WERI-Rb-1 (cell line): ENCODE data around the gene ITGB7.

Source experiments
- DNase-seq: peaks from one replicate; pipeline ENCODE4 v3.0.0-alpha.2; 2020
- H3K27ac ChIP-seq: fragments of 250-450 bp; sonication (Bioruptor Pico); 2 replicates; pipeline ENCODE4 v1.5.1; 2020; ENCODE audit warnings: mild to moderate bottlenecking, moderate library complexity
- H3K27me3 ChIP-seq: fragments of 250-450 bp; sonication (Bioruptor Pico); 2 replicates; pipeline ENCODE4 v1.5.1; 2021; ENCODE audit warnings: mild to moderate bottlenecking, low read depth, moderate library complexity; ENCODE audit not compliant: insufficient read depth, severe bottlenecking
- H3K36me3 ChIP-seq: fragments of 250-450 bp; sonication (Bioruptor Pico); 2 replicates; pipeline ENCODE4 v1.5.1; 2020; ENCODE audit warnings: mild to moderate bottlenecking, moderate library complexity
- H3K4me3 ChIP-seq: 2 replicates; pipeline ENCODE4 v1.5.1; 2011; ENCODE audit warnings: low read depth, mild to moderate bottlenecking, control low read depth, low read length
- H3K9me3 ChIP-seq: fragments of 250-450 bp; sonication (Bioruptor Pico); 2 replicates; pipeline ENCODE4 v1.5.1; 2021; ENCODE audit warnings: mild to moderate bottlenecking, moderate library complexity; ENCODE audit not compliant: severe bottlenecking
- CTCF ChIP-seq: IDR thresholded peaks from 2 replicates; pipeline ENCODE4 v1.5.1; 2011; ENCODE audit warnings: low read depth, mild to moderate bottlenecking, control low read depth, inconsistent platforms, low read length

Gene ITGB7

GRCh38 chr12:53195516-53196420, 11.3 kb downstream of the ITGB7 start:
- Histone ChIP-seq H3K9me3 (no peaks in the 10 kb centered on the region), H3K36me3 (peaks cover 6% of the 10 kb centered on the region), H3K27ac (no peak overlapping the region), H3K4me3 (no peak overlapping the region), H3K27me3 (peaks cover 4% of the 10 kb centered on the region)
- no peak for DNase-seq
- no peak for TF ChIP-seq CTCF

DNA sequence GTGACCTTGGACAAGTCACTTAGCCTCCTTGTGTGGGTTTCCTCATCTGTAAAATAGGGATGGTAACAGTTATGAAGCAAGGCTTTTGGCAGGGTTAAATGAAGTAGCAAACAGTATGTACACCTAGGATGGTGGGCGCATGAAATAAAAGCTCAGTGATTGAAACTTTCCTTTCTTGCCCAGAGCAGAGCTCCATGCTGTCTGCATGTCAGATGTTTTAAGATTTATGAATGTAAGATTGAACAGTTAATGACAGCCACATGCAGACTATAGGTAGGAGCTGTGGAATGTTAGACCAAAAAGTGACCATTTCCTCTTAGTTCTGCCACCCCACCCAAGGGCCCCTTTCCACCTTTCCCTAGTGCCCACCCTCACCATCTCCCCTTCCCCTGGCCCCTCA, 12.1 kb downstream of the ITGB7 start:
- no peak for TF ChIP-seq CTCF
- H3K36me3 ChIP-seq = peaks cover 7% of the 10 kb centered on the region
- no peaks in the 10 kb centered on the region for H3K9me3 ChIP-seq
- peaks cover 4% of the 10 kb centered on the region for H3K27me3 ChIP-seq
- no peak overlapping the region for H3K27ac ChIP-seq
- no peak for DNase-seq
- no peak overlapping the region for H3K4me3 ChIP-seq

DNA sequence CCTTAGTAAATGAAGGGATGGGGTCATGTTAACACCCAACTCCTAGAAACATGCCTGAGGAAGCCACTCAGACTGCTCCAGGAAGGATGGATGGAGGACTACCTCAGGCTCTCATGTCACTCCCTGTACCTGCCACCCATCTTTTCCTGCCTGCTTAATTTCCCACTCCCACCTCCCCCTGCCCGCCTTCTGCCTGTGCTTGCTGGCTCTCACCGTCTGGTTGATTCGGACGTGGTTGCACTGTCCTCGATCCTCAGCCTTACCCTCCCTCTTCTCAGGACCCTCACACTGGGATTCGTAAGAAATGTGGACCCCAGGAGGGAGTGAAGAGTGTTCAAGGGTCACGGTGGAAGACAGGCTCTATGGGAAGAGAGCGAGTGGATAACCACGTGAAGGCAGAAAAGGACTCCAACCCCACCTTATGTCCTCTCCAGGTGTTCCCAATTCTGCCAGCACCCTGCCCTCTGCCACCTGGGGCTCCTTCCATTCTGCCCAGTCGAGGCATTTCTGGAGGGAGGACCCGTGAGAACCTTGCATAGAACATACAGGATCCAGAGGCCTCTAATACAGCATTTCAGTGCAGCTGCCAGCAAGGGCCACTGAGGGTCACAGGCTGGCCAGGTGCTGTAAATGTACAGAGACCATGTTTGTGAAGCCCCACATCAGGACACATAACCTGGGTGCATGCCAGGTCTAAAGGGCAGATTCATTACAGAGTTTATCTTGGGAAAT, 12.9 kb downstream of the ITGB7 start:
- no peak for DNase-seq
- Histone ChIP-seq H3K4me3 (no peak overlapping the region), H3K27me3 (peaks cover 4% of the 10 kb centered on the region), H3K27ac (no peak overlapping the region), H3K9me3 (no peaks in the 10 kb centered on the region), H3K36me3 (peaks cover 7% of the 10 kb centered on the region)
- TF ChIP-seq CTCF = no peak

DNA sequence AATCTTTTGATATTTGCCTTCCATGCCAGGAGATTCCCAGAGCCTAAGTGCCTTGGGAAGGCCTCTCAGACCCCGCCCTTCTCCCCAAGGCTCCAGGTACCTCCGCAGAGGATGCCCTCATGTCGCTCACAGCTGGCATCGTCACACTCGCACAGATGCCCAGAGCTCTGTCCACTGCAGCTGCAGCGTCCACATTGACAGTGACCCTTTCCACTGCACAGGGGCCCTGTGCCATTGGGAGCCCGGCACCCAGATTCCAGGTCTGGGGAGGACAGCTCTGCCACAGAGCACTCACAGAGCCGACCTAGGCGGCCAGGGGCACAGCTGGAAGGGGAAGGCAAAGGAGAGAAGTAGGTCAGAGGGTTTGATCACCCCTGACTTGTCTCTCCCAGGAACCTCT, 14.0 kb downstream of the ITGB7 start:
- no peak for TF ChIP-seq CTCF
- Histone ChIP-seq H3K4me3 (no peak overlapping the region), H3K9me3 (no peaks in the 10 kb centered on the region), H3K27ac (no peak overlapping the region), H3K36me3 (peaks cover 13% of the 10 kb centered on the region), H3K27me3 (peaks cover 4% of the 10 kb centered on the region)
- no peak for DNase-seq

- Histone ChIP-seq H3K27ac (no peak overlapping the region), H3K9me3 (no peaks in the 10 kb centered on the region), H3K4me3 (no peak overlapping the region), H3K36me3 (peaks cover 18% of the 10 kb centered on the region), H3K27me3 (no peaks in the 10 kb centered on the region)
- no peak for TF ChIP-seq CTCF
- DNase-seq = no peak
Observed at GRCh38 chr12:53192531-53193021, 14.5 kb downstream of the ITGB7 start.
